ENCODE data around the gene ANKS1A.

The ANKS1A gene

DNA sequence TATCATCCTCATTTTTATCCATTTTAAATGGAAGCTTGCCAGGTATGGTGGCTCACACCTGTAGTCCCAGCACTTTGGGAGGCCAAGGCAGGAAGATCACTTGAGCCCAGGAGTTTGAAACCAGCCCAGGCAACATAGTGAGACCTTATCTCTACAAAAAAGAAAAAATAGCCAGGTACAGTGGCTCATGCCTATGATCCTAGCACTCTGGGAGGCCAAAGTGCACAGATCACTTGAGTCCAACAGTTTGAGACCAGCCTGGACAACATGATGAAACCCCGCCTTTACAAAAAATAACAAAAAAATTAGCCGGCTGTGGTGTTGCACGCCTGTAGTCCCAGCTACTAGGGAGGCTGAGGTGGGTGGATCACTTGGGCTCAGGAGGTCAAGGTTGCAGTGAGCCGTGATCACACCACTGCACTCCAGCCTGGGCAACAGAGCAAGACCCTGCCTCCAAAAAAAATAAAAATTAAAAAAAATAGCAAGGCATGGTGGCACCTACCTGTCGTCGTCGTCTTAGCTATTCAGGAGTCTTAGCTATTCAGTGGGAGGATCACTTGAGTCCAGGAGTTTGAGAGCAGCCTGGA lies 163.0 kb downstream of the ANKS1A start:
- H3K4me3 ChIP-seq (ENCODE audit: low read depth, low read length) = no peak overlapping the region
- H3K4me1 ChIP-seq (ENCODE audit: control insufficient read depth, insufficient read depth, low read length) = peaks cover 29% of the 10 kb centered on the region
- H3K9ac ChIP-seq (ENCODE audit: low read length) = no peak overlapping the region
- no peaks in the 10 kb centered on the region for H3K27me3 ChIP-seq (ENCODE audit: control insufficient read depth, insufficient read depth, low read length)
- no peak overlapping the region for H3K27ac ChIP-seq (ENCODE audit: low read depth, low read length)
- no peaks in the 10 kb centered on the region for H3K9me3 ChIP-seq (ENCODE audit: control insufficient read depth, insufficient read depth, low read depth, low read length)
- peaks cover 18% of the 10 kb centered on the region for H3K36me3 ChIP-seq (ENCODE audit: control insufficient read depth, insufficient read depth, low read length)

DNA sequence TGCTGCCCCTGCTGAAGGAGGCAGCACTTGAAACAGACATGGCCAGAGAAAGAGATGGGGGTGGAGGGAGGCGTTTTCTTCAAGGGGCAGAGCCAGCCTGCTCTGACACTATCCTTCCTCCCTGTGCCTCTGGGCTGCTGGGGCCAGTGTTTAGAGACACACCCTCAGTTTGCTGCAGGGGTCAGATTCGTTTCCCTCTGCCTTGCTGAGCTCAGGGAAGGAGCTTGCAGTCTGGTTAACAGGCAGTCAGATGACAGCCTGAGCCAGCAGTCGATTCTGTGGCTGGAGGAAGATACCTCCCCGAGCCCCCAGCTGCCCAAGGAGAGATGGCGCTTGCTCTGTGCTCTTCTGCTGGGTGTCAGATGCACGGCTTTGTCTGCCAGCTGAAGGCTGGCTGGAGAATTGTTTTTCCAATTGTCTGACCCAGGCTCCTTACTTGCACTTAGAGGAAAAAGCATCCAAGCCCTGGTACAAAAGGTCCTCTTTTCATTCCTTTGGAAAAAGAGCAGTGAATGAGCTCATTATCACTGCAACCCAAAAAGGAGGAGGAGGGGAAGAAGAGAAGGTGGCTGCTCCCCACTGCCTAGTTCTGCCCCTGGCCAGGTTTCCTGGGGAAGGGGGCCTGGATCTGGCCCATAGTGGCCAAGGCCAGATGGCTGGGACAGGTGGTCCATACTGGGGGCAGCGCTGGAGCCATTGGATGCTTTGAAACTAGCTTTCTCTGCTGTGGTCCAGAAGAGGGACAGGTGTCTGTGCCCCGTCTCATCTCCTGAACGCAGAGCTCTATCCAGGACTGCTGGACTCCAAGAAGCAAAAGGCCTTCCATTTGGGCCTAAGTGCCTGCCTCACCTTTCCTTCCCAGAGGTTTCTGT lies 163.9 kb downstream of the ANKS1A start:
- Histone ChIP-seq H3K27me3 (ENCODE audit: control insufficient read depth, insufficient read depth, low read length) (no peaks in the 10 kb centered on the region), H3K27ac (ENCODE audit: low read depth, low read length) (no peak overlapping the region), H3K9me3 (ENCODE audit: control insufficient read depth, insufficient read depth, low read depth, low read length) (no peaks in the 10 kb centered on the region), H3K9ac (ENCODE audit: low read length) (no peak overlapping the region), H3K36me3 (ENCODE audit: control insufficient read depth, insufficient read depth, low read length) (peaks cover 18% of the 10 kb centered on the region), H3K4me3 (ENCODE audit: low read depth, low read length) (no peak overlapping the region), H3K4me1 (ENCODE audit: control insufficient read depth, insufficient read depth, low read length) (peaks cover 21% of the 10 kb centered on the region)

DNA sequence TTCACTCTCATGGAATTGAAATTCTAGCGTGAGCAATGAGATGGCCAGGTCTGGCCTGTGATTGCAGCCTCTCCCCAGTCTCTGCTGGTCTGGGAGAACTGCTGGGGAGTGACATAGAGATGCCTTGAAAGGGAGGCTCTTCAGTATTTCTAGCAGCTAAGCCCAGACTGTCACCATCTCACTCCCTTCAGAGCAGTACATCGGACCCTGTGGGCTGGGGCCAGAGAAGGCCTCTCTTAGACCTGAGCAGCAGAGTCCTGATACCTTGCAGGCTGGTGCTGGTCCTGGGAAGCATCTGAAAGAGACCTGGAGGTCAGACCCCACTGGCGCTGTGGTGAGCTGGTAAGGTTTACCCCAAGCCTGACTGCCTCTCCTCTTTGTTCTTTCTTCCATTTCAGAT lies 164.6 kb downstream of the ANKS1A start:
- peaks cover 21% of the 10 kb centered on the region for H3K36me3 ChIP-seq (ENCODE audit: control insufficient read depth, insufficient read depth, low read length)
- no peak overlapping the region for H3K4me3 ChIP-seq (ENCODE audit: low read depth, low read length)
- peaks cover 13% of the 10 kb centered on the region for H3K4me1 ChIP-seq (ENCODE audit: control insufficient read depth, insufficient read depth, low read length)
- no peak overlapping the region for H3K27ac ChIP-seq (ENCODE audit: low read depth, low read length)
- H3K9ac ChIP-seq (ENCODE audit: low read length) = no peak overlapping the region
- H3K9me3 ChIP-seq (ENCODE audit: control insufficient read depth, insufficient read depth, low read depth, low read length) = no peaks in the 10 kb centered on the region
- no peaks in the 10 kb centered on the region for H3K27me3 ChIP-seq (ENCODE audit: control insufficient read depth, insufficient read depth, low read length)

DNA sequence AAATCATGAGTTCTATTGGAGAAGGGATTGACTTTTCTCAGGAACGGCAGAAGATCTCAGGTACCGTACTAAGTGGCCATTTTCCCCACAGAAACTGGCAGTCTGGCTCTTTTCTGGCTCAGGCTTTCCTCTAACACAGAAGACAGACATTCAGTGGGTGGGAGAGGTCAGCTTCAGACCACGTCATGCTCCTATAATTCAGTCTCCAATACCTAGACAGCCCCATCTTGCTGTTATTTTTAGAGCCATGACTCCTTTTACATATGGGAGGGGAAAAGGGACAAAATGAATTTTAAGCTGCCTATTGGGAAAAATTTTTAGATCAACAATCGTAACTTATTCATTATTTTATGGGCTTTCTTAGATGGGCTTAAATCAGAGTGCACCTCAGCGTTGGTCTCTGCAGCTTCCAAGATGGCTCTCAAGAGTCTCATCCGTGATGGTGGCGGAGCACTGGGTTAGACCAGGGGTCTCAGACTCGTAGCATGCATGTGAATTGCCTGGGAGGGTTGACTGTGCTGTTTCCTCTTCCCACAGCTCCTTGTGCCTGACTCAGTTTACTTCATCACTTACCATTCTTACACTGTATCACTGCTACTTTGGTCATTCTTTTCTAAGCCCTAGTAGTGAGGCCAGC lies 165.2 kb downstream of the ANKS1A start:
- H3K4me3 ChIP-seq (ENCODE audit: low read depth, low read length) = no peak overlapping the region
- H3K4me1 ChIP-seq (ENCODE audit: control insufficient read depth, insufficient read depth, low read length) = peaks cover 8% of the 10 kb centered on the region
- no peaks in the 10 kb centered on the region for H3K27me3 ChIP-seq (ENCODE audit: control insufficient read depth, insufficient read depth, low read length)
- H3K9ac ChIP-seq (ENCODE audit: low read length) = no peak overlapping the region
- H3K36me3 ChIP-seq (ENCODE audit: control insufficient read depth, insufficient read depth, low read length) = peaks cover 24% of the 10 kb centered on the region
- no peak overlapping the region for H3K27ac ChIP-seq (ENCODE audit: low read depth, low read length)
- no peaks in the 10 kb centered on the region for H3K9me3 ChIP-seq (ENCODE audit: control insufficient read depth, insufficient read depth, low read depth, low read length)

DNA sequence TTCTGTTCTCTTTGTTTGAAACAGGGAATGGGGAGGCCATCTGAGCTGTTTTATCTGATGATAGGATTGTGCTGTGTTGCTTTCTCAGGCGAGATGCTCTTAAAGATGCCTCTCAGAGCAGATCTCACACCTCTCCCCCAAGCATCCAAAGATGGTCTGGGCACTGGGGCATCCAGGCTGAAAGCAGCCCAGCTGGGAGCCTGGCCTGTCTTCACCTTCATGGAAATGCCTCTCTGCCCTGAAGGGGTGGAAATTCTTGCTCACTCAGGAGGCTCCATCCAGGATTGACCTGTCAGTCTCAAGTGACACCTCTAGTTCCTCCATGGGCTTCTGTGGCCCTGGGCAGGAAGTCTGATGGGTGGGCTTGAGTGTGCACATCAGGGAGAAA lies 165.7 kb downstream of the ANKS1A start:
- H3K4me3 ChIP-seq (ENCODE audit: low read depth, low read length) = no peak overlapping the region
- H3K4me1 ChIP-seq (ENCODE audit: control insufficient read depth, insufficient read depth, low read length) = peaks cover 3% of the 10 kb centered on the region

DNA sequence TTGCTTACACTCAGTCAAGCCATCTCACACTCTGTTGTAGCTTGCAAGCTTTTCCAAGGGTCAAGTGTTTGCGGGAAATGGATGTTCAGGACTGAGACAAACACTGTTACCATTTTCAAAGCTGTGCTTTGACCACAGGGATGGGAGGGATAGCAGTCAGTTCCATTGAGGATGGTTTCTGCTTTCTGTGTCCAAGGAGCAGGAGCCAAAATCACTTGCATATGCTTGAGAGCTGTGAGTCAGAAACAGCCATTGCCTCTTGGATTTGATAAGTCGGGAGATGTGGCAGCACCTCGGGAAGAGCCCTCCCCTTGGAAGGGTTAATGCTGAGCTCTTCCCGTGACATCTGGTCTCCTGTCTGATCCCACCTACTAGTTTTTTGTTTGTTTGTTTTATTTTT lies 166.8 kb downstream of the ANKS1A start:
- no peaks in the 10 kb centered on the region for H3K27me3 ChIP-seq (ENCODE audit: control insufficient read depth, insufficient read depth, low read length)
- no peak overlapping the region for H3K27ac ChIP-seq (ENCODE audit: low read depth, low read length)
- H3K4me3 ChIP-seq (ENCODE audit: low read depth, low read length) = no peak overlapping the region
- H3K4me1 ChIP-seq (ENCODE audit: control insufficient read depth, insufficient read depth, low read length) = no peaks in the 10 kb centered on the region
- no peaks in the 10 kb centered on the region for H3K9me3 ChIP-seq (ENCODE audit: control insufficient read depth, insufficient read depth, low read depth, low read length)
- peaks cover 36% of the 10 kb centered on the region for H3K36me3 ChIP-seq (ENCODE audit: control insufficient read depth, insufficient read depth, low read length)
- no peak overlapping the region for H3K9ac ChIP-seq (ENCODE audit: low read length)

More for the DNA sequence above, 165.7 kb downstream of the ANKS1A start:
- no peak overlapping the region for H3K27ac ChIP-seq (ENCODE audit: low read depth, low read length)
- no peak overlapping the region for H3K9ac ChIP-seq (ENCODE audit: low read length)
- no peaks in the 10 kb centered on the region for H3K27me3 ChIP-seq (ENCODE audit: control insufficient read depth, insufficient read depth, low read length)
- no peaks in the 10 kb centered on the region for H3K9me3 ChIP-seq (ENCODE audit: control insufficient read depth, insufficient read depth, low read depth, low read length)
- H3K36me3 ChIP-seq (ENCODE audit: control insufficient read depth, insufficient read depth, low read length) = peaks cover 25% of the 10 kb centered on the region

DNA sequence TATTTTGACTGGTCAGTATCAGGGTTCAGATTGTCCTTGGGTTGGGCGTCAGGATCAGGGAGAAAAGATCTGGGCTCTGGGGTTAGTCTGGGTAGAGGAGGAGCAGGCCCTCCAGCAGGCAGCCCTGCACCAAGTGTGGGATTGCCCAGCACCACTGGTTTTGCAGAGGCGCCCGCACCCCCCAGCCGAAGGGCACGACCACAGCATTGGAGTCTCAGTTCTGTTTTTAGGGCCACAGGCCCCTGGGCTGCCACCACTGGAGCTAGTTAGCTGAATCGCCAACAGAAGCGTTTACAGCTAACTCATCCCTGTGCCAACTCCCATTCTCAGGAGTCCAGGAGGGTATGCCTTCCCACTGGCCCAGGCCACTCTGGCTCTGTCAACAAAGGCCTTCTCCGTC lies 167.9 kb downstream of the ANKS1A start:
- peaks cover 36% of the 10 kb centered on the region for H3K36me3 ChIP-seq (ENCODE audit: control insufficient read depth, insufficient read depth, low read length)
- no peaks in the 10 kb centered on the region for H3K27me3 ChIP-seq (ENCODE audit: control insufficient read depth, insufficient read depth, low read length)
- no peak overlapping the region for H3K4me3 ChIP-seq (ENCODE audit: low read depth, low read length)
- H3K27ac ChIP-seq (ENCODE audit: low read depth, low read length) = no peak overlapping the region
- no peaks in the 10 kb centered on the region for H3K9me3 ChIP-seq (ENCODE audit: control insufficient read depth, insufficient read depth, low read depth, low read length)
- H3K9ac ChIP-seq (ENCODE audit: low read length) = no peak overlapping the region
- no peaks in the 10 kb centered on the region for H3K4me1 ChIP-seq (ENCODE audit: control insufficient read depth, insufficient read depth, low read length)

DNA sequence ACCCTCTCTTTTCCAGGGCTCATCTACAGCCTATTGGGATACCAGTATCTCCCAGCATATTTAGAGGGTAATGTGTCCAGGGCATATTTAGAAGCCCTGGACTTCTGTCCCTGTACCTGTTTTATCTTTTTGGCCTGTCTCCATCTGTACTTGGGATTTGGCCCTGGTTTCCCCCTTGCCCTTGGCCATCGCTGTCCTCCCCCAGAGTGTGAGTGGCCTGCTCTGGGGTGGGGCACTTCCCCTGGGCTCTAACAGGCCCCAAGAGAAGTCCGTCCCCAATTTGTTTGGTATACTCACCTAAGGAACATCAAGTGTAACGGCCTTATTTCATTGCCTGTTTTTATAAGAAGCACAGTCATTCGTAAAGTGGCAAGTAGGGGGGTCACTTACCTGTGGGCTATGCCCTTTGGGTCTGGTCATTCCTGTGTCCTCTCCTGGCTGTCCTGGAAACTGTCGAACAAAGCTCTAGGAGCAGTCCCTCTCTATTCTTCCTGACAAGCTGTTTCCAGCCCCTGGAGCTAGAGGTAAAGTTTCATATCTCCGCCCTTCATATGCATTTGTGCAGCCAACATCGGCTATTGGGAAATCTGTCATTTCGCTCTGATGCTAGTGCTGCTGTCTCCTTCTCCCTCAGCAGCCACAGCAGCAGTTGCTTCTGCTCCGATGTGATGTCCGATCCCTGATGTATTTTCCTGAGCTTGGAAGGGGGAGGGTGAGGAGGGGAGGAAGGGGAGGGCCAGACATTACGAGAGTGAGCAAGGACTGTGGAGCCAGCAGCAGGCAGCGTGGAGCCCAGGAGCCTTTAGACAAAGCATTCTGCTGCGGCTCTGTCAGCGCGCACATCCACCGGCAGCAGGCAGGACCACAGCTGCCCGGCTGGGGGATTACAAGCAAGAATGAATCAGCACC lies 168.6 kb downstream of the ANKS1A start:
- Histone ChIP-seq H3K27ac (ENCODE audit: low read depth, low read length) (no peak overlapping the region), H3K4me3 (ENCODE audit: low read depth, low read length) (no peak overlapping the region), H3K27me3 (ENCODE audit: control insufficient read depth, insufficient read depth, low read length) (no peaks in the 10 kb centered on the region), H3K9ac (ENCODE audit: low read length) (no peak overlapping the region), H3K36me3 (ENCODE audit: control insufficient read depth, insufficient read depth, low read length) (peaks cover 40% of the 10 kb centered on the region), H3K9me3 (ENCODE audit: control insufficient read depth, insufficient read depth, low read depth, low read length) (no peaks in the 10 kb centered on the region), H3K4me1 (ENCODE audit: control insufficient read depth, insufficient read depth, low read length) (no peaks in the 10 kb centered on the region)

DNA sequence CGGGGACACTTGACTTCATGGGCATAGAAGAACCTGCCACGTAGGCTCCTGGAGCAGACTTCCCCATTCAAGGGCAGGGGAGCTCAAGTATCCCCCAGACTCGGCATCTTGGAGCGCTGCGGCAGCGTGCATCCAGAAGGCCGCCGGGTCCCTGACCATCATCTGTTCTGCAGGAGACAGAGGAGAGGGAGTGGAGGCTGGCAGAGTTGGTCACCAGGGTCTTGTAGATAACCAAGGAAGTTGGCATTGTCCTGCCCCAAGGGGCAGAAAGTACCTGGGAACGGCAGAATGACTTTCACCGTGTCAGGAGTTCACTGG lies 169.3 kb downstream of the ANKS1A start:
- Histone ChIP-seq H3K4me3 (ENCODE audit: low read depth, low read length) (no peak overlapping the region), H3K27me3 (ENCODE audit: control insufficient read depth, insufficient read depth, low read length) (no peaks in the 10 kb centered on the region), H3K9ac (ENCODE audit: low read length) (no peak overlapping the region), H3K4me1 (ENCODE audit: control insufficient read depth, insufficient read depth, low read length) (no peaks in the 10 kb centered on the region), H3K27ac (ENCODE audit: low read depth, low read length) (no peak overlapping the region), H3K36me3 (ENCODE audit: control insufficient read depth, insufficient read depth, low read length) (peaks cover 46% of the 10 kb centered on the region), H3K9me3 (ENCODE audit: control insufficient read depth, insufficient read depth, low read depth, low read length) (no peaks in the 10 kb centered on the region)

DNA sequence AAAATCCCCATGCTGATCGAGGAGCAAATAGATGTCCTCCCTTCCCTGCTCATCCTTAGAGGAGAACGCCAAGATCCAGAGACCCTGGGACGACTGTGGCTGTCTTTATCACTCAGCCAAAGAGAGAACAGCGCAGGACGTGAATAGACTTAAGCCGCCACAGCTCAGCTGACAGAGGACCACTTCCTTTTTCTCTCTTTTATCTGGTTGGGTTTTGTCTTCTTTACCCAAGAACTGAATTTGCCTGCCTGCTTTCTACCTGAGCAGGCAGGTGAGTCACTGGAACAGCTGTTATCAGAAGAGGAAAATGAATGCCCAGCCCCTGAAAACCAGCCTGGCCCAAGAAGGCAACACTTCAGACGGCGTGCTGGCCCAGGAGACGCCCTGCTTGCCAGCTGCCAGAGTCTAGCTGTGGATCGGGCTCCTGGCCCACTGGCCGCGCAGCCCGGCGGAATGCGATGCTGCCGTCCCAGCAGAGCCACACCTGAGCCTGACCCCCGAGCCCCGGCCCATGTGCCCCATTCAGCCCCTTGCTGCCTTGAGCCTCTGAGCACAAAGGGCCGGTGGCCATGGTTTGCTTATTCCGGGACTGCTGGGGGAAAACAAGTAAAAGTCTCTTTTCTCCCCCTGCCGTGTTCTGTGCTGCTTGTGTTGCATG lies 169.9 kb downstream of the ANKS1A start:
- no peaks in the 10 kb centered on the region for H3K4me1 ChIP-seq (ENCODE audit: control insufficient read depth, insufficient read depth, low read length)
- peaks cover 48% of the 10 kb centered on the region for H3K36me3 ChIP-seq (ENCODE audit: control insufficient read depth, insufficient read depth, low read length)
- H3K27ac ChIP-seq (ENCODE audit: low read depth, low read length) = no peak overlapping the region
- no peaks in the 10 kb centered on the region for H3K9me3 ChIP-seq (ENCODE audit: control insufficient read depth, insufficient read depth, low read depth, low read length)
- no peaks in the 10 kb centered on the region for H3K27me3 ChIP-seq (ENCODE audit: control insufficient read depth, insufficient read depth, low read length)
- H3K9ac ChIP-seq (ENCODE audit: low read length) = no peak overlapping the region
- H3K4me3 ChIP-seq (ENCODE audit: low read depth, low read length) = no peak overlapping the region

Measured in HUES6 (cell line).